Measurements from ENCODE around the gene WDFY3. TPM values are rescaled to one million over a fixed set of nuclear protein-coding genes. Genes with fewer than 3 reads are reported as not detected.

Gene WDFY3
- total and polyA plus RNA-seq, 2 experiments from 2014 or later = 8.0 to 89.0 TPM

- H3K4me3 ChIP-seq = no peak overlapping the region
- H2AFZ ChIP-seq = no peak overlapping the region
- H3K4me1 ChIP-seq (ENCODE audit: insufficient read depth) = no peaks in the 10 kb centered on the region
- ATAC-seq (no peak), DNase-seq (ENCODE audit: low spot score) (no peak)
- no peaks in the 10 kb centered on the region for H3K9me2 ChIP-seq (ENCODE audit: insufficient read depth)
- no peaks in the 10 kb centered on the region for H3K79me2 ChIP-seq (replicated peaks; ENCODE audit: insufficient read depth)
- no peak overlapping the region for H3K4me2 ChIP-seq
- H3K36me3 ChIP-seq (ENCODE audit: insufficient read depth) = peaks cover 6% of the 10 kb centered on the region; the same call in 1 of the 2 replicates
- Mint-ChIP-seq H3K27me3 (ENCODE audit: insufficient read depth, low read depth, poor library complexity) (peaks cover 2% of the 10 kb centered on the region), H3K27ac (no peak overlapping the region), H3K9me3 (no peaks in the 10 kb centered on the region), H3K4me3 (no peak overlapping the region), H3K36me3 (ENCODE audit: low read depth) (peaks cover 11% of the 10 kb centered on the region; the same call in 2 of the 3 replicates), H3K4me1 (no peaks in the 10 kb centered on the region)
- H3F3A ChIP-seq (replicated peaks; ENCODE audit: low read depth) = no peaks in the 10 kb centered on the region
- H3K27me3 ChIP-seq (ENCODE audit: insufficient read depth) = no peaks in the 10 kb centered on the region
- TF ChIP-seq ZNF331 (CRISPR knock-in tag; IDR thresholded peaks at IDR 0.05; ENCODE audit: low read depth) = no peak
- TF ChIP-seq JUNB (IDR thresholded peaks at IDR 0.05; ENCODE audit: unreplicated experiment) = no peak
- TF ChIP-seq REST (IDR thresholded peaks at IDR 0.05; ENCODE audit: unreplicated experiment) = no peak
- TF ChIP-seq ZNF462 (CRISPR knock-in tag; IDR thresholded peaks at IDR 0.05) = no peak
- no peak for TF ChIP-seq CREB1 (CRISPR knock-in tag; IDR thresholded peaks at IDR 0.05; ENCODE audit: low read depth)
- no peak for TF ChIP-seq EZH2phosphoT487 (IDR thresholded peaks at IDR 0.05; ENCODE audit: unreplicated experiment)
- TF ChIP-seq STAT1 (IDR thresholded peaks at IDR 0.05; ENCODE audit: unreplicated experiment) = no peak
- no peak for TF ChIP-seq NANOG (IDR thresholded peaks at IDR 0.05; ENCODE audit: borderline replicate concordance)
- TF ChIP-seq POLR2AphosphoS5 (IDR thresholded peaks at IDR 0.05; ENCODE audit: low read depth) = no peak
- H3K27ac ChIP-seq (ENCODE audit: low read depth) = no peak overlapping the region
- no peaks in the 10 kb centered on the region for H4K20me1 ChIP-seq (replicated peaks; ENCODE audit: insufficient read depth)
Measured at GRCh38 chr4:84792366-84793301, 173.9 kb downstream of the WDFY3 start.
